Muscle layer of colon (tissue), 2 donors: ENCODE measurements around the gene DRAXIN.

Experiments
- H3K27ac ChIP-seq: one replicate; pipeline ENCODE4 v1.7.0; 2013; ENCODE audit warnings: low read depth, mild to moderate bottlenecking, low read length, moderate library complexity
- H3K27me3 ChIP-seq, 2 donors: one replicate each; pipeline ENCODE4 v1.7.0; 2013; ENCODE audit warnings: low read length in 2 of 2, mild to moderate bottlenecking in 2 of 2; ENCODE audit not compliant: insufficient read depth in 2 of 2, control insufficient read depth in 1 of 2
- H3K36me3 ChIP-seq: one replicate; pipeline ENCODE4 v1.7.0; 2013; ENCODE audit warnings: mild to moderate bottlenecking, low read length; ENCODE audit not compliant: insufficient read depth
- H3K4me1 ChIP-seq: one replicate; pipeline ENCODE4 v1.7.0; 2013; ENCODE audit warnings: mild to moderate bottlenecking, low read length; ENCODE audit not compliant: insufficient read depth
- H3K4me3 ChIP-seq, 2 donors: one replicate each; pipeline ENCODE4 v1.7.0; 2013; ENCODE audit warnings: low read length in 2 of 2, low read depth in 1 of 2, mild to moderate bottlenecking in 1 of 2, moderate library complexity in 1 of 2
- H3K9ac ChIP-seq: one replicate; pipeline ENCODE4 v1.7.0; 2013; ENCODE audit warnings: low read length
- H3K9me3 ChIP-seq: one replicate; pipeline ENCODE4 v1.7.0; 2013; ENCODE audit warnings: mild to moderate bottlenecking, low read length
- donor health status: abdominal sarcoma.
- donor health status: Adenocarcinoma of cecum.

Gene DRAXIN

DNA sequence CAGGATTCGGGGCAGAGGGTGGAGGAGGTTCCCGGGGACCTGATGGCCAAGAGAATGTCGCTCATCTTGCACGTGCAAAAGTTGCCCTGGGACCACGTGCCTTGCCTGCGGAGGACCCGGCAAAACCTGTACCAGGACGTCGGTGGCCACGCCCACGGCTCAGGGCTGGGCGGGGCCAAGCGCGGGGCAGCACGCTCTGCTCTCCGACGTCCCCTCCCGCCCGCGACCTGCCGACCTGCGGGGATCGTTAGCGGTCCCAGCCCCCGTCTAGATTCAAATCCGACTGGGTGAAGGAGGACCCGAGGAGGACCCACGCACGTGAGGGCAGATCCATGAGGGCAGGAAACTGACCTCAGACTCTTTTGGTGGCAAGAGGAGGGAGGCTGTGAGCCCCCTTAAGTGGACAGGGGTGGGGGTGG is 70.5 kb downstream of the DRAXIN start, which contains the start of gene C1orf167:
C1orf167 (plus strand) TSS at position 206 of the 419 bp plus-strand sequence. CDS start 2,208 bp downstream, outside the sequence.
- peaks cover 10 to 28% of the 10 kb centered on the region in 2 donors for H3K27me3 ChIP-seq
- H3K36me3 ChIP-seq = no peaks in the 10 kb centered on the region
- no peaks in the 10 kb centered on the region for H3K9me3 ChIP-seq
- no peaks in the 10 kb centered on the region for H3K4me1 ChIP-seq
- no peak within 1 kb of the TSS for H3K27ac ChIP-seq
- H3K4me3 ChIP-seq = no peak within 1 kb of the TSS
- H3K9ac ChIP-seq = no peak within 1 kb of the TSS

DNA sequence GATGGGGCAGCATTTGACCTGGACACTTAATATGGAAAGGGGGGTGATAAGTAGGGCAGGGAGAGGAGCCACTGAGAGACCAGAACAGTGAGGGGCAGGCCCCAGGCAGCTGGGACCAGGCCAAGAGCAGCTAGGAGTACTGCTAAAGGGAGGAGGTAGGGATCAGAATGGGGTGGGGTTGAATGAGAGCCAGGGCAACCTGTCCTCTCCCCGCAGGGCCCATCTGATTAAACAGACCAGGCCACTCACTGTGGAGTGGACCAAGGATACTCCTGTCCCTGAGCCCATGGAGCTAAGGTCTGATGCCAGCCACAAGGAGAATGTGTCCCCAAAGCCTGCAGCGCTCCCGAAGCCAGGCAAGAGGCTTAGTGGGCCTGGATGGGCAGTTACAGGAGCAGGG is 72.6 kb downstream of the DRAXIN start:
- no peak overlapping the region for H3K9ac ChIP-seq
- no peaks in the 10 kb centered on the region for H3K4me1 ChIP-seq
- no peak overlapping the region for H3K27ac ChIP-seq
- peaks cover 10 to 28% of the 10 kb centered on the region in 2 donors for H3K27me3 ChIP-seq
- no peak overlapping the region for H3K4me3 ChIP-seq
- H3K36me3 ChIP-seq = no peaks in the 10 kb centered on the region
- no peaks in the 10 kb centered on the region for H3K9me3 ChIP-seq

DNA sequence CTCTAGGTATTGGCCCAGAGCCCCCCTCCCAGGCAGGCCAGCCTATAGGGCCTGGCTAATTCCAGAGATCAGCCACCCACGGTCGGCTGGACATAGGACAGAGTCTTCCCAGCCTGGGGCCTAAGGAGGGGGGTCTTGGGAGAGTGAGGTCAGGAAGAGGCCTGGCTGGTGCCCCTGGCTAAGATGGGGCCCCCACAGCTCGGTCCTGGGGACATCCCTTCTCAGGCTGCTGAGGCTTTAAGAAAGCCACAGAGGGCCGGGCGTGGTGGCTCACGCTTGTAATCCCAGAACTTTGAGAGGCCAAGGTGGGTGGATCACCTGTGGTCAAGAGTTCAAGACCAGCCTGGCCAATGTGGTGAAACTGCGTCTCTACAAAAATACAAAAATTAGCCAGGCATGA is 73.0 kb downstream of the DRAXIN start:
- no peaks in the 10 kb centered on the region for H3K36me3 ChIP-seq
- H3K4me3 ChIP-seq = no peak overlapping the region

DNA sequence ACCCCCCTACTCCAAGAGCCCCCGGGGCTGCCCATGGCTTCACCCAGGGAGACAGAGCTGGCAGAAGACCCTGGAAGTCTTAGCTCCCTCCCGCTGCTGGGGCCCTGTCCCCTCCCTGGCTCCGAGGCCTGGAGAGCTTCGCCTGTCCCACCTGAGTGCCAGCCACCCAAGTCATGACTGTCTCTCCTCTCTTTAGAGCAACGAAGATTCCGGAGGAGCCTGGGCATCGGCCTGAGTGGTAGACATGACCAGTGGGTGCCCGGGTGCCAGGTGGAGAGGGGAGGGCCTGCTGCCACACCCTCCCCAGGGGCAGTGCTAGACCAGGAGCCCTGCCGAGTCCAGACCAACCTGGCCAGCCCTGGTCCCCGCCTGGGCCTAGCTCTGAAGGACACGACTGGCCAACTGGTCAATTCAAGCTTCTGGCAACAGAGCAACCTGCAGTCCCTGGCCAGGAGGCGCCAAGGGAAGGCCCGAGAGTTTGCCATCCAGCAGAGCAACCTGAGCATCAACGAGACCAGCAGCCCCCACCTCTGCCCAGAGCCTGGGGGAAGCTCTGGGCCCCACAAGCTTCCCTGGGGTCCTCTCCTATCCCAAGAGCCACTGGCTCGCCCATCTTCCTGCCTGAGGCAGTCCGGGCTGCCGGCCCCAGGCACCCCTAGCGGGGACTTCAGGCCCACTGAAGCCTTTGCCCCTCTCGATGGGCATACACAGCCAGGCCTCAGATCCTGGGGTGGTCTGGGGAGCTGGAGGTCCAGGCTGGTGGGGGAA is 74.3 kb downstream of the DRAXIN start:
- H3K9me3 ChIP-seq = no peaks in the 10 kb centered on the region

More for the DNA sequence above, 73.0 kb downstream of the DRAXIN start:
- Histone ChIP-seq H3K4me1 (no peaks in the 10 kb centered on the region), H3K27me3 (peaks cover 10 to 28% of the 10 kb centered on the region in 2 donors), H3K27ac (no peak overlapping the region), H3K9me3 (no peaks in the 10 kb centered on the region), H3K9ac (no peak overlapping the region)

DNA sequence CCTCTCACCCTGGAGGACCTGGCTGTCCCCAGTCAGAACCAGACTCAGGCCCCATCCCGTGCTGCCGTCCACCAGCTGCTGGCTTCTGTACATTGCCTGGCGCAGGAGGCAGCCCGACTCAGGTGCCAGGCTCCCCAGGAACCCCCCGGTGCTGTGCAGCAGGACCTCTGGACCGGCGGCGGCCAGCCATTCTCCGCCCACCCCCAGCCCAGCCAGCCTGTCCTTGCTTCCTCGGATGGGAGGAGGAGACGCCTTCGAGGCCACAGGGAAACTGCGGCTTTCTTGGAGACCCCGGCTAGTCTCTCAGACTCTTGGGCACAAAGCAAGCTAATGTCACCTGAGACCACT is 74.9 kb downstream of the DRAXIN start:
- Histone ChIP-seq H3K36me3 (no peaks in the 10 kb centered on the region), H3K4me1 (no peaks in the 10 kb centered on the region), H3K27ac (no peak overlapping the region), H3K27me3 (peaks cover 10 to 25% of the 10 kb centered on the region in 2 donors), H3K4me3 (no peak overlapping the region), H3K9me3 (no peaks in the 10 kb centered on the region), H3K9ac (no peak overlapping the region)

More for the DNA sequence above, 74.3 kb downstream of the DRAXIN start:
- H3K9ac ChIP-seq = no peak overlapping the region
- H3K27me3 ChIP-seq = peaks cover 10 to 28% of the 10 kb centered on the region in 2 donors
- no peak overlapping the region for H3K27ac ChIP-seq
- H3K4me3 ChIP-seq = no peak overlapping the region
- no peaks in the 10 kb centered on the region for H3K36me3 ChIP-seq
- H3K4me1 ChIP-seq = no peaks in the 10 kb centered on the region

DNA sequence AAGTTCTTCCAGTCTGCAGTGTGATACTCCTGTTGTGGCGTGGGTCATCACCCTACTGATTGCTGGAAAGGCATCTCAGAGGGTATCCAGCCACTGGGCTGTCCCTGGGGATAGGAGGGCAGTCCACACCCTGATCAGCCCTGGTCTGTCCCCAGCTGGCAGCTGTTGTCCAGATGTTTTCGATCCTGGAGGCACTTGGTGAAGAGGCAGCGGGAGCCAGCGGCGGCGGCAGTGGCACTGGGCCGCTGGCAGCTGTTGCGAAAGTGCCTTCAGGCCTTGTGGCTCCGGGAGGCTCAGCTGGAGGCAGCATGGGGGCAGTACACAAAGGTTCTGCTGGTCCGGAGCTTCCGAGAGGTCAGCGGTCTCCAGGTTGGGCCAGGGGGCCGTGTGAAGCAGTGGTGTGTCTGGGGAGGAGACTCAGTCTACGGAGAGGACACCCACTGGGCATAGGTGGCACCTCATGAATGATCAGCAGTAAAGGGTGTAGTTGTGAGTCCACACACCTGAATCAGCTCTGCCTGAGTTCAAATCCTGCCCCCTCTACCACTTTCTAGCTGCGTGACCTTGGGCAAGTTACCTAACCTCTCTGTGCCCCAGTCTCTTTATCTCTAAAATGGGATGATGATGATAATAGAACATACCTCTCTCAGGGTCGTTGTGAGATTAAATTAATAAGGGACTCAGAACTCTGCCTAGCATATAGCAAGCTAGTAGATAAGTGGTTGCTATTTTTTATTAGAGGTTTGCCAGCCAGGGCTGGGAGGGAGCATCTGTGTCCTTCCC is 76.6 kb downstream of the DRAXIN start:
- no peak overlapping the region for H3K27ac ChIP-seq
- H3K4me1 ChIP-seq = no peaks in the 10 kb centered on the region
- no peaks in the 10 kb centered on the region for H3K9me3 ChIP-seq
- H3K9ac ChIP-seq = no peak overlapping the region
- peaks cover 0 to 9% of the 10 kb centered on the region in 2 donors for H3K27me3 ChIP-seq
- no peak overlapping the region for H3K4me3 ChIP-seq
- H3K36me3 ChIP-seq = no peaks in the 10 kb centered on the region

DNA sequence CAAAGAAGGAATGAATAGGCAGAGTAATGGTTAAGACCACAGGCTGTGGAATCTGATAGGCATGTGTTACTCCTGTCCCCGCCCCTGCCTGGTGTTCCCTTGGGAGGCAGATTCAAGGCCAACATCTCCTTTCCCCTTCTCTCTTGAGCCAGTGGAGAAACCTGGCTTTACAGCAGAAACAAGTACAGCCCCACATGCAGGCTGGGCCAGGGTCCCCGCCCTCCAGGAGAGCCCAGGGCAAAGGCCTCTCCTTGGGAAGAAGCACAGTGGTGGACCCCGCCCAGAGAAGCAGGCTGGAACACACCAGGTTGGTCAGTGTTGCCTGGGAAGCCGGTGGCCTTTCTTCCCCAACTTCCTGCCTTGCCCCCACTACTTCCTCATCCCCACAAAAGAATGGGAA is 77.3 kb downstream of the DRAXIN start:
- H3K27ac ChIP-seq = no peak overlapping the region
- no peaks in the 10 kb centered on the region for H3K4me1 ChIP-seq
- H3K4me3 ChIP-seq = no peak overlapping the region
- peaks cover 0 to 9% of the 10 kb centered on the region in 2 donors for H3K27me3 ChIP-seq
- H3K36me3 ChIP-seq = no peaks in the 10 kb centered on the region
- no peaks in the 10 kb centered on the region for H3K9me3 ChIP-seq
- no peak overlapping the region for H3K9ac ChIP-seq

DNA sequence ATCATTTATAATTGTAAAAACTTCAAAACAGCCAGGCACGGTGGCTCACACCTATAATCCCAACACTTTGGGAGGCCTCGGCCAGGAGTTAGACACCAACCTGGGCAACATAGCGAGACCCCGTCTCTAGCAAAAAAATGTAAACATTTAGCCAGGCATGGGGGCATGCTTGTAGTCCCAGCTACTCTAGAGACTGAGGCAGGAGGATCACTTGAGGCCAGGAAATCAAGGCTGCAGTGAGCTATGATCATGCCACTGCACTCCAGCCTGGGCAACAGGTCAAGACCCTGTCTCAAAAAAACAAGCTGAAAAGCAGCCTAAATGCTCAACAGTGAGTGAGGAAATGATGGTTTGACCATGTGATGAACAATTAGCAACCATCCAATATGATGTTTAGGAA is 77.8 kb downstream of the DRAXIN start:
- Histone ChIP-seq H3K36me3 (no peaks in the 10 kb centered on the region), H3K27me3 (peaks cover 0 to 9% of the 10 kb centered on the region in 2 donors), H3K9ac (no peak overlapping the region), H3K4me3 (no peak overlapping the region), H3K27ac (no peak overlapping the region), H3K9me3 (no peaks in the 10 kb centered on the region), H3K4me1 (no peaks in the 10 kb centered on the region)

DNA sequence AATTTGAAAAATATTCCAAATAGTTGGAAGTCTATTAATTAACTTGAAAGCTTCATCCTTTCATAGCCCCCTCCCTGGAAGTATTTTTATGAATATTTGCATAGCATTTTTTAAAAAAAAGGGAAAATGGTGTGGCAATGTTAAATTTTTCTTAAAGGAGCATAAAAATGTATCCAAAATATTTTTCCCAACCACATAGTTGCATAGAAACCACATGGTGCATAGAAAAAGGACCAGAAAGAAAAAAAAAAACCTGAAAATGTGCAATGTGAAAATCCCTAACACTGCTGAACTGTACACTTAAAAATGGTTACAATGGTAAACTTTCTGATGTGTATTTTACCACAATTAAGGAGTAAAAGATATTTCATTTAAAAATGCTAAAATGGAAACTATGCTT is 78.5 kb downstream of the DRAXIN start:
- no peaks in the 10 kb centered on the region for H3K4me1 ChIP-seq
- H3K27ac ChIP-seq = no peak overlapping the region
- H3K36me3 ChIP-seq = no peaks in the 10 kb centered on the region
- no peak overlapping the region for H3K9ac ChIP-seq
- no peaks in the 10 kb centered on the region for H3K9me3 ChIP-seq
- peaks cover 0 to 9% of the 10 kb centered on the region in 2 donors for H3K27me3 ChIP-seq
- no peak overlapping the region for H3K4me3 ChIP-seq

DNA sequence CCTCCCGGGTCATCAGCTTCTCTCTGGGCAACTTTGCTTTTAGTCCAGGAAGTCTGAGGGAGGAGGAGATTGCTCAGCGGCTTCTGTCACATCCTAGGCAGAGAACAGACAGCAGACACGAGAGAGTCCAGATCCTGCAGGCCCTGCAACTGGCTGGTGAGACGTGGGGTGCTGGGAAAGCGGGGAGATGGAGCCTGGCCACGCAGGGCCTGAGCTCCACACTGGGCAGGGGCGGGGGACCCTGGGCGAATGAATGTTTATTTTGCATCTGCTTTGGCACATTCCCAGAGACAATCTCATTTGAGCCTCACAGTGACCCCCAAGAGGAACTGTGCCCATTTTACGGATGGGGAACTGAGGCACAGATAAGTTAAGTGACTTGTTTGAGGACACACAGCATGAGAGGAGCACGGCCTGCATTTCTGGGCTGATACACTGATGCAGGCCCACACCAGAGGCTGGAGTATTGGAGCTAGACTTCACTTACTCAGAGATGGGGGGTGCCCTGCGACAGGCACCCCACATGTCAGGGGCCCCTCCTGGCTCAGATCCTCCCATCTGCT is 80.1 kb downstream of the DRAXIN start:
- Histone ChIP-seq H3K9me3 (no peaks in the 10 kb centered on the region), H3K9ac (no peak overlapping the region), H3K27ac (no peak overlapping the region), H3K36me3 (no peaks in the 10 kb centered on the region), H3K4me1 (no peaks in the 10 kb centered on the region), H3K4me3 (no peak overlapping the region), H3K27me3 (peaks cover 0 to 2% of the 10 kb centered on the region in 2 donors)

DNA sequence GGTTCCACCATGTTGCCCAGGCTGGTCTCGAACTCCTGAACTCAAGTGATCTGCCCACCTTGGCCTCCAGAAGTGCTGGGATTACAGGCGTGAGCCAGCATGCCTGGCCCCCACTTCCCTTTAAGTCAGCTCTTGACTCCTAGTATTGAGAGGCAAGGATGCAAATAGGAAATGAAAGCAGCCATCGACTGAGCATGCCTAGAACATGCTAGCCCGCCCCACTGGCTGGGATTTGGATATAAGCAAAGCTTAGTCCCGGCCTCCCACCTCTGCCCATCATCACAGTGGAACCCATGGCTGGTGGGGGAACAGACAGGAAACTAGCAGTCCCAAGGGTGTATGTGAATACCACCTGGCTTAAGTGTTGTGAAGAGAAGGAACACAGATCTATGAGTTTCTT is 80.9 kb downstream of the DRAXIN start:
- no peak overlapping the region for H3K4me3 ChIP-seq
- H3K9ac ChIP-seq = no peak overlapping the region
- H3K9me3 ChIP-seq = no peaks in the 10 kb centered on the region
- no peaks in the 10 kb centered on the region for H3K4me1 ChIP-seq
- H3K27ac ChIP-seq = no peak overlapping the region
- H3K36me3 ChIP-seq = no peaks in the 10 kb centered on the region
- no peaks in the 10 kb centered on the region for H3K27me3 ChIP-seq
